Neuronal stem cell (in vitro differentiated cells): ENCODE results near the gene SLC6A18.
A peak's percentile ranks its signal among the peaks of the same experiment; 100 is the strongest.

Experiments
- DNase-seq: peaks from one replicate; pipeline ENCODE4 v3.0.0-alpha.2; 2013; ENCODE audit warnings: low spot score
- H2AFZ ChIP-seq: one replicate; pipeline ENCODE4 v1.6.1; 2013; ENCODE audit warnings: mild to moderate bottlenecking, low read length, inconsistent platforms
- H2AK5ac ChIP-seq: 2 replicates; pipeline ENCODE4 v1.6.1; 2013; ENCODE audit warnings: low read depth, mild to moderate bottlenecking, inconsistent platforms, low read length, moderate library complexity, mixed read lengths
- H2BK120ac ChIP-seq: 2 replicates; pipeline ENCODE4 v1.6.1; 2013; ENCODE audit warnings: low read depth, mild to moderate bottlenecking, inconsistent platforms, low read length, moderate library complexity, mixed read lengths
- H2BK12ac ChIP-seq: one replicate; pipeline ENCODE4 v1.6.1; 2013; ENCODE audit warnings: low read length, inconsistent platforms
- H2BK15ac ChIP-seq: 2 replicates; pipeline ENCODE4 v1.6.1; 2013; ENCODE audit warnings: mild to moderate bottlenecking, low read length, inconsistent platforms, mixed read lengths
- H2BK5ac ChIP-seq: one replicate; pipeline ENCODE4 v1.6.1; 2013; ENCODE audit warnings: inconsistent platforms, mild to moderate bottlenecking, low read length, moderate library complexity
- H3K14ac ChIP-seq: one replicate; pipeline ENCODE4 v1.6.1; 2013; ENCODE audit warnings: low read length, inconsistent platforms
- H3K18ac ChIP-seq: 2 replicates; pipeline ENCODE4 v1.6.1; 2013; ENCODE audit warnings: low read length, inconsistent platforms
- H3K23ac ChIP-seq: 2 replicates; pipeline ENCODE4 v1.6.1; 2013; ENCODE audit warnings: low read depth, mild to moderate bottlenecking, mixed read lengths, low read length, inconsistent platforms; ENCODE audit not compliant: poor library complexity
- H3K27ac ChIP-seq: replicated peaks from 3 replicates; pipeline ENCODE4 v1.5.1; 2013; ENCODE audit warnings: low read length, inconsistent platforms
- H3K27me3 ChIP-seq, 3 experiments: 2 replicates each; pipeline ENCODE4 v1.6.1; 2013; ENCODE audit warnings: low read length in 3 of 3, mild to moderate bottlenecking in 2 of 3, inconsistent platforms in 1 of 3, low read depth in 1 of 3, mixed read lengths in 1 of 3, moderate library complexity in 1 of 3; ENCODE audit not compliant: control insufficient read depth in 3 of 3, insufficient read depth in 3 of 3
- H3K36me3 ChIP-seq, 2 donors: replicated peaks in 1 of 2; 2 replicates each; pipeline ENCODE4 v1.6.1; 2013; ENCODE audit warnings: low read length in 2 of 2; ENCODE audit not compliant: control insufficient read depth in 2 of 2, insufficient read depth in 2 of 2
- H3K4ac ChIP-seq: 2 replicates; pipeline ENCODE4 v1.6.1; 2013; ENCODE audit warnings: inconsistent platforms, mild to moderate bottlenecking, low read length, moderate library complexity
- H3K4me1 ChIP-seq, 2 donors: 1 replicate in 1 of 2; 2 replicates in 1 of 2; pipeline ENCODE4 v1.6.1; 2013; ENCODE audit warnings: low read length in 2 of 2, low read depth in 1 of 2; ENCODE audit not compliant: control insufficient read depth in 2 of 2, insufficient read depth in 1 of 2
- H3K4me2 ChIP-seq: one replicate; pipeline ENCODE4 v1.6.1; 2013; ENCODE audit warnings: mild to moderate bottlenecking, low read length, inconsistent platforms; ENCODE audit not compliant: insufficient read depth, poor library complexity, severe bottlenecking
- H3K4me3 ChIP-seq, 2 donors: 2 replicates each; pipeline ENCODE4 v1.5.1; 2013; ENCODE audit warnings: low read length in 2 of 2, mild to moderate bottlenecking in 2 of 2, inconsistent platforms in 1 of 2, moderate library complexity in 1 of 2
- H3K79me1 ChIP-seq: one replicate; pipeline ENCODE4 v1.6.1; 2013; ENCODE audit warnings: low read depth, mild to moderate bottlenecking, inconsistent platforms, low read length, moderate library complexity
- H3K9ac ChIP-seq: one replicate; pipeline ENCODE4 v1.6.1; 2013; ENCODE audit warnings: mild to moderate bottlenecking, low read depth, low read length, inconsistent platforms; ENCODE audit not compliant: poor library complexity
- H3K9me3 ChIP-seq, 2 donors: replicated peaks in 1 of 2; 2 replicates each; pipeline versions ENCODE3 to v1.6.1; 2013; ENCODE audit warnings: low read length in 2 of 2, mild to moderate bottlenecking in 2 of 2, inconsistent platforms in 1 of 2, low read depth in 1 of 2, mixed read lengths in 1 of 2, moderate library complexity in 1 of 2; ENCODE audit not compliant: control insufficient read depth in 2 of 2, insufficient read depth in 1 of 2
- H4K8ac ChIP-seq: one replicate; pipeline ENCODE4 v1.6.1; 2013; ENCODE audit warnings: low read depth, mild to moderate bottlenecking, inconsistent platforms, low read length, moderate library complexity
- H4K91ac ChIP-seq: one replicate; pipeline ENCODE4 v1.6.1; 2013; ENCODE audit warnings: low read length, low read depth, mild to moderate bottlenecking, inconsistent platforms; ENCODE audit not compliant: poor library complexity
- WGBS, 2 donors: extraction: QIAGEN DNeasy Blood & Tissue Kit; methylation state at CpG; one replicate each; pipeline ENCODE4 v1.1.7; 2013; ENCODE audit warnings: missing lambda C conversion rate in 2 of 2, mixed read lengths in 1 of 2; ENCODE audit not compliant: insufficient read length in 2 of 2, insufficient replicate concordance in 1 of 2; ENCODE audit errors: extremely low coverage in 2 of 2; 5-methylcytosine and 5-hydroxymethylcytosine counted together

The SLC6A18 gene

GRCh38 chr5:1194378-1194777 lies 30.8 kb upstream of the SLC6A18 start:
- no peak overlapping the region for H3K9ac ChIP-seq
- no peak overlapping the region for H2BK120ac ChIP-seq
- H3K79me1 ChIP-seq: no peaks in the 10 kb centered on the region
- no peak overlapping the region for H3K4me3 ChIP-seq
- H2AK5ac ChIP-seq: no peak overlapping the region
- H3K4ac ChIP-seq: no peak overlapping the region
- no CpG with 5 or more reads among the region's 6 CpGs for WGBS, 2 donors
- H2BK15ac ChIP-seq: no peak overlapping the region
- H3K36me3 ChIP-seq: no peaks in the 10 kb centered on the region
- peaks cover 0 to 9% (median 5%) of the 10 kb centered on the region in 3 experiments for H3K27me3 ChIP-seq
- no peak overlapping the region for H2BK12ac ChIP-seq
- no peak overlapping the region for H3K14ac ChIP-seq
- H3K4me1 ChIP-seq: peaks cover 0 to 2% of the 10 kb centered on the region in 2 donors
- H4K8ac ChIP-seq: no peak overlapping the region
- no peaks in the 10 kb centered on the region for H3K9me3 ChIP-seq
- H3K18ac ChIP-seq: no peak overlapping the region
- H4K91ac ChIP-seq: no peak overlapping the region
- H3K4me2 ChIP-seq: no peak overlapping the region
- H3K27ac ChIP-seq: no peak overlapping the region
- DNase-seq: no peak
- no peak overlapping the region for H2AFZ ChIP-seq
- H3K23ac ChIP-seq: no peak overlapping the region
- H2BK5ac ChIP-seq: no peak overlapping the region

- Histone ChIP-seq H2AK5ac (peak overlapping the region; percentile 6), H3K4me3 (peak overlapping the region in 1 of 2 donors; percentile 40), H4K8ac (no peak overlapping the region), H3K9me3 (no peaks in the 10 kb centered on the region), H3K18ac (no peak overlapping the region), H3K79me1 (no peaks in the 10 kb centered on the region), H3K27ac (no peak overlapping the region), H2BK5ac (peak overlapping the region; percentile 4), H2BK15ac (no peak overlapping the region), H2AFZ (no peak overlapping the region), H3K23ac (no peak overlapping the region), H4K91ac (no peak overlapping the region), H2BK12ac (no peak overlapping the region), H3K36me3 (no peaks in the 10 kb centered on the region), H3K9ac (no peak overlapping the region), H3K27me3 (peaks cover 0 to 6% (median 5%) of the 10 kb centered on the region in 3 experiments), H2BK120ac (no peak overlapping the region), H3K4ac (no peak overlapping the region), H3K14ac (peak overlapping the region; percentile 9), H3K4me2 (no peak overlapping the region), H3K4me1 (peaks cover 0 to 8% of the 10 kb centered on the region in 2 donors)
- WGBS, 2 donors: no CpG with 5 or more reads among the region's 5 CpGs
- DNase-seq: no peak
Observed at GRCh38 chr5:1195439-1195838, 29.7 kb upstream of the SLC6A18 start.

- H3K4me2 ChIP-seq: no peak overlapping the region
- H2AFZ ChIP-seq: no peak overlapping the region
- H3K4ac ChIP-seq: no peak overlapping the region
- no peak overlapping the region for H2BK120ac ChIP-seq
- peaks cover 0 to 6% (median 5%) of the 10 kb centered on the region in 3 experiments for H3K27me3 ChIP-seq
- peak overlapping the region; percentile 5 for H3K18ac ChIP-seq
- H3K4me1 ChIP-seq: peaks cover 0 to 8% of the 10 kb centered on the region in 2 donors
- peak overlapping the region; percentile 68 for H2BK15ac ChIP-seq
- no CpG with 5 or more reads among the region's 24 CpGs for WGBS, 2 donors
- H3K27ac ChIP-seq: no peak overlapping the region
- no peaks in the 10 kb centered on the region for H3K79me1 ChIP-seq
- peak overlapping the region; percentile 6 for H2AK5ac ChIP-seq
- H3K23ac ChIP-seq: peak overlapping the region; percentile 87
- no peak overlapping the region for H2BK12ac ChIP-seq
- H3K9me3 ChIP-seq: no peaks in the 10 kb centered on the region
- H3K9ac ChIP-seq: no peak overlapping the region
- H3K14ac ChIP-seq: peak overlapping the region; percentile 9
- no peak for DNase-seq
- no peak overlapping the region for H4K91ac ChIP-seq
- no peak overlapping the region for H4K8ac ChIP-seq
- no peaks in the 10 kb centered on the region for H3K36me3 ChIP-seq
- H2BK5ac ChIP-seq: peak overlapping the region; percentile 4
- H3K4me3 ChIP-seq: peak overlapping the region in 1 of 2 donors; percentile 29
Observed at GRCh38 chr5:1195916-1196315, 29.3 kb upstream of the SLC6A18 start.

GRCh38 chr5:1196562-1196961 lies 28.6 kb upstream of the SLC6A18 start:
- Histone ChIP-seq H3K4me1 (peaks cover 0 to 8% of the 10 kb centered on the region in 2 donors), H3K27ac (no peak overlapping the region), H2BK5ac (no peak overlapping the region), H2AK5ac (no peak overlapping the region), H3K79me1 (no peaks in the 10 kb centered on the region), H3K9ac (no peak overlapping the region), H4K91ac (no peak overlapping the region), H3K23ac (no peak overlapping the region), H4K8ac (no peak overlapping the region), H3K18ac (no peak overlapping the region), H3K27me3 (peaks cover 0 to 7% (median 5%) of the 10 kb centered on the region in 3 experiments), H3K9me3 (no peaks in the 10 kb centered on the region), H2BK12ac (no peak overlapping the region), H2AFZ (no peak overlapping the region), H3K14ac (no peak overlapping the region), H3K36me3 (no peaks in the 10 kb centered on the region), H2BK120ac (no peak overlapping the region), H3K4me2 (no peak overlapping the region), H3K4ac (no peak overlapping the region), H2BK15ac (no peak overlapping the region), H3K4me3 (no peak overlapping the region)
- no CpG with 5 or more reads among the region's 1 CpG for whole genome bisulfite sequencing, 2 donors
- DNase-seq: no peak
